Caco-2 (cell line): Measurements from ENCODE around the gene COL4A6. TPM values are rescaled to one million over a fixed set of nuclear protein-coding genes. Genes with fewer than 3 reads are reported as not detected.

Source experiments
- BruUV-seq: library from RNA; stranded (reverse); fragments of 400-500 nt; replicated peaks from 2 replicates; lab custom pipeline; 2021; lab: Mats Ljungman, UMichigan
- CTCF ChIA-PET: fragments of 300-600 bp; sonication (Branson Sonifier 250); formaldehyde crosslinking; loops from one replicate; lab custom pipeline; 2022; ENCODE audit warnings: antibody characterized with exemption; lab: Charles Lee
- POLR2A ChIA-PET: fragments of 300-600 bp; sonication (Branson Sonifier 250); formaldehyde crosslinking; loops from one replicate; lab custom pipeline; 2022; ENCODE audit warnings: antibody characterized with exemption; lab: Charles Lee
- DNase-seq, 2 experiments: peaks; one replicate each; pipeline versions ENCODE4 v3.0.0 to v3.0.0-alpha.2; 2020 to 2022
- H3K27me3 ChIP-seq: replicated peaks from 2 replicates; pipeline ENCODE4 v1.6.0; 2011; ENCODE audit warnings: low read length; ENCODE audit not compliant: control insufficient read depth, insufficient read depth
- H3K36me3 ChIP-seq: 2 replicates; pipeline ENCODE4 v1.5.1; 2011; ENCODE audit warnings: low read length; ENCODE audit not compliant: control insufficient read depth, insufficient read depth
- H3K4me1 ChIP-seq: fragments of 250-450 bp; sonication (Bioruptor Pico); 2 replicates; pipeline ENCODE4 v1.5.1; 2020; ENCODE audit warnings: mild to moderate bottlenecking
- H3K4me3 ChIP-seq: 2 replicates; pipeline ENCODE4 v1.5.1; 2011; ENCODE audit warnings: low read depth, mild to moderate bottlenecking, control low read depth, low read length
- H3K9me3 ChIP-seq: fragments of 250-450 bp; sonication (Bioruptor Pico); 2 replicates; pipeline ENCODE4 v1.5.1; 2020; ENCODE audit warnings: mild to moderate bottlenecking, moderate library complexity
- H3K27ac Mint-ChIP-seq: one replicate; pipeline ENCODE4 v1.8.0; 2022; ENCODE audit warnings: mixed read lengths; ENCODE audit not compliant: unreplicated experiment
- H3K27me3 Mint-ChIP-seq: one replicate; pipeline ENCODE4 v1.8.0; 2022; ENCODE audit warnings: mixed read lengths; ENCODE audit not compliant: insufficient read depth, unreplicated experiment
- H3K36me3 Mint-ChIP-seq: one replicate; pipeline ENCODE4 v1.8.0; 2022; ENCODE audit warnings: mild to moderate bottlenecking, mixed read lengths; ENCODE audit not compliant: insufficient read depth, unreplicated experiment
- H3K4me1 Mint-ChIP-seq: one replicate; pipeline ENCODE4 v1.8.0; 2022; ENCODE audit warnings: low read depth, mixed read lengths; ENCODE audit not compliant: unreplicated experiment
- H3K4me3 Mint-ChIP-seq: one replicate; pipeline ENCODE4 v1.8.0; 2022; ENCODE audit warnings: mild to moderate bottlenecking, moderate library complexity, mixed read lengths; ENCODE audit not compliant: unreplicated experiment
- H3K9me3 Mint-ChIP-seq: one replicate; pipeline ENCODE4 v1.8.0; 2022; ENCODE audit warnings: mixed read lengths; ENCODE audit not compliant: unreplicated experiment
- CTCF ChIP-seq, 2 experiments: fragments of 200-600 bp in 1 of 2; IDR thresholded peaks; 1 replicate in 1 of 2; 2 replicates in 1 of 2; pipeline versions ENCODE4 v1.5.1 to v1.8.0; 2011 to 2022; ENCODE audit warnings: antibody characterized with exemption in 1 of 2, control low read depth in 1 of 2, inconsistent platforms in 1 of 2, low read depth in 1 of 2, low read length in 1 of 2, mild to moderate bottlenecking in 1 of 2, moderate library complexity in 1 of 2; ENCODE audit not compliant: insufficient read depth in 1 of 2, severe bottlenecking in 1 of 2, unreplicated experiment in 1 of 2
- intact Hi-C: fragments of 100-400 bp; cut with micrococcal nuclease; formaldehyde crosslinking; loops from one replicate; pipeline ENCODE4 v1.10.0; 2022; ENCODE audit not compliant: unreplicated experiment
- total RNA-seq: library from RNA; stranded (reverse); gene quantifications from 2 replicates; pipeline ENCODE4 v1.2.3, GENCODE V29; 2022

COL4A6 gene
- total RNA-seq, 1 experiment from 2014 or later, result 16.0 TPM

- intact Hi-C loops, result no loop called here
- TF ChIP-seq CTCF (IDR thresholded peaks at IDR 0.05; ENCODE audit: insufficient read depth in 1 of 2, low read depth in 1 of 2, low read length in 1 of 2, severe bottlenecking in 1 of 2, unreplicated experiment in 1 of 2), result no peak
- no peak for DNase-seq
- Histone ChIP-seq H3K4me3 (no peak overlapping the region), H3K4me1 (no peaks in the 10 kb centered on the region), H3K27me3 (no peaks in the 10 kb centered on the region), H3K9me3 (no peaks in the 10 kb centered on the region), H3K36me3 (no peaks in the 10 kb centered on the region)
- no TSS peak for BruUV-seq
- CTCF ChIA-PET, result no interaction called here
- Mint-ChIP-seq H3K36me3 (no peaks in the 10 kb centered on the region), H3K27ac (no peak overlapping the region), H3K9me3 (no peaks in the 10 kb centered on the region), H3K4me1 (no peaks in the 10 kb centered on the region), H3K4me3 (no peak overlapping the region), H3K27me3 (no peaks in the 10 kb centered on the region)
- POLR2A ChIA-PET, result no interaction called here
These were observed 90.4 kb downstream of the COL4A6 start for GRCh38 chrX:108347800-108348199.

GRCh38 chrX:108344216-108344615 lies 94.0 kb downstream of the COL4A6 start:
- Histone ChIP-seq H3K9me3 (no peaks in the 10 kb centered on the region), H3K36me3 (no peaks in the 10 kb centered on the region), H3K4me3 (no peak overlapping the region), H3K4me1 (no peaks in the 10 kb centered on the region), H3K27me3 (no peaks in the 10 kb centered on the region)
- Mint-ChIP-seq H3K4me1 (peaks cover 7% of the 10 kb centered on the region), H3K4me3 (no peak overlapping the region), H3K9me3 (no peaks in the 10 kb centered on the region), H3K27ac (no peak overlapping the region), H3K27me3 (no peaks in the 10 kb centered on the region), H3K36me3 (no peaks in the 10 kb centered on the region)
- BruUV-seq, result no TSS peak
- CTCF ChIA-PET, result no interaction called here
- intact Hi-C loops, result no loop called here
- TF ChIP-seq CTCF (IDR thresholded peaks at IDR 0.05; ENCODE audit: insufficient read depth in 1 of 2, low read depth in 1 of 2, low read length in 1 of 2, severe bottlenecking in 1 of 2, unreplicated experiment in 1 of 2), result no peak
- DNase-seq, result no peak
- POLR2A ChIA-PET, result no interaction called here

- no peak for TF ChIP-seq CTCF (IDR thresholded peaks at IDR 0.05; ENCODE audit: insufficient read depth in 1 of 2, low read depth in 1 of 2, low read length in 1 of 2, severe bottlenecking in 1 of 2, unreplicated experiment in 1 of 2)
- H3K4me3 ChIP-seq, result no peak overlapping the region
- no peak overlapping the region for H3K27ac Mint-ChIP-seq
- H3K9me3 Mint-ChIP-seq, result no peaks in the 10 kb centered on the region
- no peaks in the 10 kb centered on the region for H3K36me3 Mint-ChIP-seq
- peaks cover 10% of the 10 kb centered on the region for H3K4me1 Mint-ChIP-seq
- ChIA-PET CTCF (no interaction called here), POLR2A (no interaction called here)
- H3K4me3 Mint-ChIP-seq, result no peak overlapping the region
- H3K4me1 ChIP-seq, result no peaks in the 10 kb centered on the region
- H3K27me3 Mint-ChIP-seq, result no peaks in the 10 kb centered on the region
- intact Hi-C loops, result no loop called here
- H3K27me3 ChIP-seq, result no peaks in the 10 kb centered on the region
- no peaks in the 10 kb centered on the region for H3K36me3 ChIP-seq
- H3K9me3 ChIP-seq, result no peaks in the 10 kb centered on the region
- no TSS peak for BruUV-seq
- no peak for DNase-seq
These were observed 96.3 kb downstream of the COL4A6 start for GRCh38 chrX:108341947-108342346.
